ENCODE results near the gene PRR7. TPM values are rescaled to one million over a fixed set of nuclear protein-coding genes. Genes with fewer than 3 reads are reported as not detected.

Gene PRR7, protein sequence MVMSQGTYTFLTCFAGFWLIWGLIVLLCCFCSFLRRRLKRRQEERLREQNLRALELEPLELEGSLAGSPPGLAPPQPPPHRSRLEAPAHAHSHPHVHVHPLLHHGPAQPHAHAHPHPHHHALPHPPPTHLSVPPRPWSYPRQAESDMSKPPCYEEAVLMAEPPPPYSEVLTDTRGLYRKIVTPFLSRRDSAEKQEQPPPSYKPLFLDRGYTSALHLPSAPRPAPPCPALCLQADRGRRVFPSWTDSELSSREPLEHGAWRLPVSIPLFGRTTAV
- 5.9 and 8.8 TPM in 2 replicates for total RNA-seq (ENCODE audit: low replicate concordance)
- long read RNA-seq = 0 reads

GRCh38 chr5:177446200-177447065 is at the start of gene PRR7:
TSS of gene PRR7 (plus strand) at chr5:177446814. CDS start at chr5:177455068, 8,254 bp downstream.
- TF ChIP-seq, protein P1, sequence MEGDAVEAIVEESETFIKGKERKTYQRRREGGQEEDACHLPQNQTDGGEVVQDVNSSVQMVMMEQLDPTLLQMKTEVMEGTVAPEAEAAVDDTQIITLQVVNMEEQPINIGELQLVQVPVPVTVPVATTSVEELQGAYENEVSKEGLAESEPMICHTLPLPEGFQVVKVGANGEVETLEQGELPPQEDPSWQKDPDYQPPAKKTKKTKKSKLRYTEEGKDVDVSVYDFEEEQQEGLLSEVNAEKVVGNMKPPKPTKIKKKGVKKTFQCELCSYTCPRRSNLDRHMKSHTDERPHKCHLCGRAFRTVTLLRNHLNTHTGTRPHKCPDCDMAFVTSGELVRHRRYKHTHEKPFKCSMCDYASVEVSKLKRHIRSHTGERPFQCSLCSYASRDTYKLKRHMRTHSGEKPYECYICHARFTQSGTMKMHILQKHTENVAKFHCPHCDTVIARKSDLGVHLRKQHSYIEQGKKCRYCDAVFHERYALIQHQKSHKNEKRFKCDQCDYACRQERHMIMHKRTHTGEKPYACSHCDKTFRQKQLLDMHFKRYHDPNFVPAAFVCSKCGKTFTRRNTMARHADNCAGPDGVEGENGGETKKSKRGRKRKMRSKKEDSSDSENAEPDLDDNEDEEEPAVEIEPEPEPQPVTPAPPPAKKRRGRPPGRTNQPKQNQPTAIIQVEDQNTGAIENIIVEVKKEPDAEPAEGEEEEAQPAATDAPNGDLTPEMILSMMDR (conservative IDR thresholded peaks at IDR 0.05) = peak; percentile 16
- peaks cover 24% of the 10 kb centered on the region for H3K4me1 Mint-ChIP-seq (ENCODE audit: unreplicated experiment)
- H3K27me3 Mint-ChIP-seq = peaks cover 27% of the 10 kb centered on the region
- H3K36me3 Mint-ChIP-seq = no peaks in the 10 kb centered on the region
- peak within 1 kb of the TSS; percentile 83 for H3K4me3 Mint-ChIP-seq
- H3K9me3 Mint-ChIP-seq = no peaks in the 10 kb centered on the region
- no peak for DNase-seq (ENCODE audit: extremely low spot score, unreplicated experiment)
- peak within 1 kb of the TSS; percentile 84 for H3K27ac Mint-ChIP-seq

GRCh38 chr5:177397875-177398390 is 48.7 kb upstream of the PRR7 start:
- Mint-ChIP-seq H3K27me3 (peaks cover 32% of the 10 kb centered on the region), H3K27ac (no peak overlapping the region), H3K36me3 (no peaks in the 10 kb centered on the region), H3K4me3 (no peak overlapping the region), H3K9me3 (no peaks in the 10 kb centered on the region), H3K4me1 (ENCODE audit: unreplicated experiment) (peaks cover 8% of the 10 kb centered on the region)
- DNase-seq (ENCODE audit: extremely low spot score, unreplicated experiment) = no peak
- TF ChIP-seq, protein P1 (conservative IDR thresholded peaks at IDR 0.05) = no peak

GRCh38 chr5:177399997-177400868 is 46.4 kb upstream of the PRR7 start, which contains the start of gene PFN3:
TSS of gene PFN3 (minus strand) at chr5:177400661. CDS start at chr5:177400576, 85 bp downstream.
- no peak for DNase-seq (ENCODE audit: extremely low spot score, unreplicated experiment)
- Mint-ChIP-seq H3K36me3 (no peaks in the 10 kb centered on the region), H3K4me3 (no peak within 1 kb of the TSS), H3K27ac (no peak within 1 kb of the TSS), H3K4me1 (ENCODE audit: unreplicated experiment) (peaks cover 8% of the 10 kb centered on the region), H3K9me3 (no peaks in the 10 kb centered on the region), H3K27me3 (peaks cover 43% of the 10 kb centered on the region)
- TF ChIP-seq, protein P1 (conservative IDR thresholded peaks at IDR 0.05) = no peak

- Mint-ChIP-seq H3K4me3 (peak overlapping the region; percentile 91), H3K27ac (peak overlapping the region; percentile 84), H3K27me3 (peaks cover 58% of the 10 kb centered on the region), H3K36me3 (no peaks in the 10 kb centered on the region), H3K4me1 (ENCODE audit: unreplicated experiment) (peaks cover 8% of the 10 kb centered on the region), H3K9me3 (no peaks in the 10 kb centered on the region)
- TF ChIP-seq, protein P1 (conservative IDR thresholded peaks at IDR 0.05) = peak; percentile 68
- peak; percentile 82 for DNase-seq (ENCODE audit: extremely low spot score, unreplicated experiment)
Measured at GRCh38 chr5:177402271-177403043, 44.2 kb upstream of the PRR7 start.

Measured in type B pancreatic cell (in vitro differentiated cells).